Measurements from ENCODE around the gene TIAM2.

GRCh38 chr6:155021680-155022079, 26.6 kb downstream of the TIAM2 start:
- TF ChIP-seq SMAD3 (CRISPR knock-in tag; conservative IDR thresholded peaks at IDR 0.05) (no peak), ZEB2 (IDR thresholded peaks at IDR 0.05) (no peak), CUX1 (CRISPR knock-in tag; IDR thresholded peaks at IDR 0.05) (no peak), ZNF609 (CRISPR knock-in tag; IDR thresholded peaks at IDR 0.05; ENCODE audit: borderline replicate concordance) (no peak), TBP (optimal IDR thresholded peaks at IDR 0.05; ENCODE audit: low read depth, low read length) (no peak), SIX5 (IDR thresholded peaks at IDR 0.05; ENCODE audit: borderline replicate concordance in 1 of 2, insufficient read depth in 1 of 2, low read depth in 1 of 2, low read length in 2 of 2) (no peak), C11orf30 (IDR thresholded peaks at IDR 0.05; ENCODE audit: low read depth) (no peak), ZFX (CRISPR knock-in tag; IDR thresholded peaks at IDR 0.05) (no peak), CTCF (IDR thresholded peaks at IDR 0.05 in 2 of 3, conservative IDR thresholded peaks at IDR 0.05 in 1 of 3; ENCODE audit: insufficient read depth in 2 of 3, low read depth in 1 of 3, low read length in 3 of 3) (no peak), E2F1 (CRISPR knock-in tag; IDR thresholded peaks at IDR 0.05) (no peak), ZNF354B (CRISPR knock-in tag; IDR thresholded peaks at IDR 0.05) (no peak)

Measured in K562 (cell line).